IPS DF 6.9 (cell line): Measurements from ENCODE around the gene MCRS1.
"Not testable (repeated sequence)": the region's sequence is repeated elsewhere in the genome, so short reads cannot be mapped to it uniquely, and the experiment has no call there.

ENCODE experiments used
- DNase-seq: peaks from one replicate; pipeline ENCODE4 v3.0.0-alpha.2; 2013; ENCODE audit warnings: low read depth, low spot score
- H3K27ac ChIP-seq: one replicate; pipeline ENCODE4 v1.5.1; 2013; ENCODE audit warnings: low read length, control low read depth
- H3K27me3 ChIP-seq: 2 replicates; pipeline ENCODE4 v1.6.1; 2013; ENCODE audit warnings: mild to moderate bottlenecking, low read length; ENCODE audit not compliant: control insufficient read depth, insufficient read depth
- H3K36me3 ChIP-seq: 2 replicates; pipeline ENCODE4 v1.6.1; 2013; ENCODE audit warnings: low read length; ENCODE audit not compliant: control insufficient read depth, insufficient read depth
- H3K4me1 ChIP-seq: 2 replicates; pipeline ENCODE4 v1.6.1; 2013; ENCODE audit warnings: low read length; ENCODE audit not compliant: control insufficient read depth, insufficient read depth
- H3K4me3 ChIP-seq: 2 replicates; pipeline ENCODE4 v1.5.1; 2013; ENCODE audit warnings: mild to moderate bottlenecking, low read length
- H3K9me3 ChIP-seq: 2 replicates; pipeline ENCODE4 v1.6.1; 2013; ENCODE audit warnings: low read length, inconsistent platforms; ENCODE audit not compliant: control insufficient read depth, insufficient read depth
- WGBS: extraction: QIAGEN DNeasy Blood & Tissue Kit; methylation state at CpG from one replicate; pipeline ENCODE4 v1.1.7; 2013; ENCODE audit warnings: mixed read lengths, missing lambda C conversion rate; ENCODE audit not compliant: insufficient read length, insufficient coverage; 5-methylcytosine and 5-hydroxymethylcytosine counted together

The MCRS1 gene

GRCh38 chr12:49515266-49515665 lies 52.7 kb downstream of the MCRS1 start:
- Histone ChIP-seq H3K36me3 (no peaks in the 10 kb centered on the region), H3K27me3 (no peaks in the 10 kb centered on the region), H3K27ac (no peak overlapping the region), H3K9me3 (no peaks in the 10 kb centered on the region), H3K4me3 (no peak overlapping the region), H3K4me1 (no peaks in the 10 kb centered on the region)
- WGBS, result no CpG with 5 or more reads among the region's 5 CpGs
- no peak for DNase-seq

- Histone ChIP-seq H3K27me3 (no peaks in the 10 kb centered on the region), H3K27ac (no peak overlapping the region), H3K4me3 (no peak overlapping the region), H3K9me3 (no peaks in the 10 kb centered on the region), H3K4me1 (no peaks in the 10 kb centered on the region), H3K36me3 (no peaks in the 10 kb centered on the region)
- WGBS, result no CpG with 5 or more reads among the region's 1 CpG
- no peak for DNase-seq
These were observed 55.4 kb downstream of the MCRS1 start for GRCh38 chr12:49512546-49512945.

GRCh38 chr12:49511410-49511809 lies 56.5 kb downstream of the MCRS1 start:
- Histone ChIP-seq H3K36me3 (no peaks in the 10 kb centered on the region), H3K27ac (no peak overlapping the region), H3K4me3 (no peak overlapping the region), H3K9me3 (no peaks in the 10 kb centered on the region), H3K27me3 (no peaks in the 10 kb centered on the region), H3K4me1 (no peaks in the 10 kb centered on the region)
- DNase-seq, result no peak

GRCh38 chr12:49509681-49510080 lies 58.3 kb downstream of the MCRS1 start:
- H3K9me3 ChIP-seq, H3K27me3 ChIP-seq, H3K36me3 ChIP-seq, H3K4me3 ChIP-seq, DNase-seq, H3K4me1 ChIP-seq, H3K27ac ChIP-seq: not testable (repeated sequence)
- no CpG with 5 or more reads among the region's 8 CpGs for WGBS
